NCI-H345 treated with DMSO at 0.1 percent for 48 hours (cell line): ENCODE measurements around the gene FAM229A.

ENCODE experiments used
- DNase-seq: peaks from one replicate; lab custom pipeline; 2025; ENCODE audit not compliant: unreplicated experiment; lab: John Stamatoyannopoulos, UW

FAM229A gene

DNA sequence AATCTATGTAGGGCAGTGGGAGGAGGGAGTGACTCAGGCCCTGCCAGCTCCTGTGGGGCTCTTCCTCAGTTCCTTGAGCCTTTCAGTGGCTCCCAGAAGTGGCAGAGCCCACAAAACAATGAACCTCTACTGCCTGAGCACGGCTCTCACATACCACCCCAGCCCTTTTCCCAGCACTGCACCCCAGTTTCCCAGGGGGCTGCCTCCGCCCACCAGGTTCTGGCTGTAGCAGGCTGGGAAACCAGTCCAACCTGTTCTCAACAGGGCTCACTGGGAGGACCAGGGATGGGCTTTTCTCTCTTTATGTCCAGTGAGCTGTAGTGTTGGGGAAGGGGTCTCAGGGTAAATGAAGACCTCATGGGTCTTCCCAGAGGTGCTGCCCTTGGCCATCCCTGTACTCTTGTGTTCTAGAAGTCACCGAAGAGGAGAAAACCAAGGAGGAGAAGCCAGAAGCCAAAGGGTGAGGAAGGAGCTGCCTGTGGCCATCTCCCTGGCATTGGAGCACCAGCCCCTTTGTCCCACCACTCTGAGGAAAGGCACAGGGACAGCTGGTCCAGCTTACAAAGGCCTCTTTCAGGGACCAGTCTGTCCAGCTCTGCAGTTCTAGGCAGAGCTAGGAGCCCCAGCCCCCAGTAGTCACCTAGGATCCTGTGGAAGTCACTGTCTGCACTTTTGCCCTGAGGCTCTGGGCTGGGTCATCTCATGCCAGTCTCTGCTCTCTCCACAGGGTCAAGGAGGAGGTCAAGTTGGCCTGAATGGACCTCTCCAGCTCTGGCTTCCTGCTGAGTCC is 29.8 kb downstream of the FAM229A start:
- no peak for DNase-seq

GRCh38 chr1:32331549-32331948 is 30.7 kb downstream of the FAM229A start:
- DNase-seq: no peak

GRCh38 chr1:32330558-32331151 is 31.6 kb downstream of the FAM229A start:
- no peak for DNase-seq

DNA sequence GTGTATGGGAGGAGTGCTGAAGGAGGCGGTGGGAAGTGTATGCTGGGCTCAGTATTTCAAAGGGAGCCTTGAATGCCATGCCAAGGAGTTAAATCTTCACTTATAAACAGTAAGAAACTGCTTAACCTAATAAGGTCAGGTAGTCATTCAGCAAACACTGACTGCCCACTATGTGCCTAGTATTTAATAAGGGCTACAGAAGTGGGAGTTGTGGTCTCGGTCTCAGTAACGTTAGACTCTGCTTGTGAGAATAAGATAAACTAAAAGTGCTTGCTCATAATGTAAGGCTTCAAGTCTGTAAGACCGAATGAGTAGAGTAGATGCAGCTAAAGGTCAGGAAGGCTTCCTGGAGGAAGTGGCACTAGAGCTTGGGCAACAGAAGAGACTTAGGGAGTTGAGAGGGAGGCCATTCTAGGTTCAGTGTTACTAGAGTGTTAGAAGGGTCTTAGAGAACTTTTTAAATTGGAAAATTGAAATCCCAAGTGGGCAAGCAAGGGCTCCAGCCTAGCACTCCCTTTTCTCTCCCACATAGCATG is 32.3 kb downstream of the FAM229A start:
- DNase-seq: no peak

DNA sequence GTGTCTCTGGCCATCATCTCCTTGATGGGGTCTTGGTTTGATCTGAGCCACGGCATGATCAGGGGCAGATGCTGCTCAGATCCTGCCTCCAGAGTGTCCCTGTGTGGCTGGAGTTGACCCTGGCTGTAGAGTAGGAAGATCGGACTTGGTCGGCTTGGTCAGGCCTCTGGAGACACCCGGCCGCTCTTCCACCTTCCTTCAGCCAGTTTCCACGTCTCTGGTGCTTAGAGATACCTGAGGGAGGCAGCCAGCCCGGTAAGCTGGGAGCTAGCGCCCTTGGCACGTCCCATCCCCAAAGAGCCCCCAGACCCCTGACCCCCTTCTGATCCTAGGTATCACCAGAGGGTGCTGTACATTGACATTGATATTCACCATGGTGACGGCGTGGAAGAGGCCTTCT is 35.1 kb downstream of the FAM229A start:
- DNase-seq: no peak

DNA sequence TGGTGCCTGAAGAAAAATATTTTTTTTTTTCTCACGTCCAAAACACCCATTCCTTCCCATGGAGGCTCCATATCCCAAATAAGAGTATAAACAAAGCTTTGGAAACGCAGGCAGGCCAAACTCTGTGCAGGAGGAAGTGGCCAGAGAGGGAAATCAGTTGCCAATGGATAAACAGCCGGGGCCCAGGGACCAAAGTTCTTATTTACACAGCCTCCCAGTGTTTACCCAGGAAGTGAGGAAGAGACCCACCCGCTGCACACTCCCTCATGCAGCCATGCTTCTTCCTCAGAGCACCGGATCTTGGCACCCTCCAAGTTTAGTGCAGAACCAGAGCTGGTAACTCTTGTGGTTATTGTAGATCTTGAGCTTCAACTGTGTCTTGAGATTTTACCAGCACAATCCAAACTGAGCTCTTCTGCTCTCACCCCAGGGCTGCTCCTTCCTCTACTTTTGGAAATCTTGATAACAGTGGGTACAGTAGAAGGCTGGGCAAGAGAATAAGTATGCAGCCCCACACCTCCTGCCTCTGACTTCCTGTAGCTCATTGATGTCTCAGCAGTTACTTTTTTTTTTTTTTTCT is 40.5 kb downstream of the FAM229A start:
- DNase-seq: no peak

DNA sequence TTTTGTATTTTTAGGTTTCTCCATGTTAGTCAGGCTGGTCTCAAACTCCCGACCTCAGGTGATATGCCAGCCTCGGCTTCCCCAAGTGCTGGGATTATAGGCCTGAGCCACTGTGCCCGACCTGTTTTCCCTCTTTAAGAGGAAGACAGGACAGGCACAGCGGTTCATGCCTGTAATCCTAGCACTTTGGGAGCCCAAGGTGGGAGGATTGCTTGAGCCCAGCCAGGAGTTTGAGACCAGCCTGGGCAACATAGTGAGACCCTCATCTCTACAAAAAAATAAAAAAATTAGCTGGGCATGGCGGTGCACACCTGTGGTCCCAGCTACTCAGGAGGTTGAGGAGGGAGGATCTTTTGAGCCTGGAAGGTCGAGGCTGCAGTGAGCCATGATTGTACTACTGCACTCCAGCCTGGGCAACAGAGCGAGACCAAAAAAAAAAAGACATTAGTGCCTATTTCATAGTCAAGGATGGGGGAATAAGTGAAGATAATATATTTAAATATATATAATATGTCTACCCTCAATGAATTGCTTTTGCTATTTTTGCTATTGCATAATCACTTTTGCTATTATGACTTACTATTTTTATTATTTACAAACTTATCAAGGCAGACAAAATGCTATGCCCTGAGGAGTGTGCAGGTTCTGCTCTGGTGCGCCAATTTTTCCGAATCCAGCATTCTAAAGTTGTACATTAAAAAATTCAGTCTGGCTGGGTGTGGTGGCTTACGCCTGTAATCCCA is 44.0 kb downstream of the FAM229A start:
- DNase-seq: no peak

DNA sequence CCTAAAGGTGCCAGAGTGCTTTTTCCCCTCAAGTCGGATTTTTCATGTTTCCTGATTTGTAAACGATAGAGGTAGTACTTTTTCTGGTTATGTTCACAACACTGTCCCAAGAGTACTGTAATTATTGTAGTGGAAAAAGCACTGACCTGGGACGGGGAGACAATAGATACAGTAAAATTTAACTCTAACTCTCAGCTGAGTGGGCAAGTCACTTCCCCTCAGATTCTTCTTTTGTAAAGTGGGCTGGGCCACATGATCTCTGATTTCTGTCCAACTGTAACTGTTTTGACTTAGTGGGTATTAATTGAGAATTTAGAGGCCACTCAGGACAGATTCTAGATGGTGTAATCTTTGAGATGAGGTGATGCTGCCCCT is 45.4 kb downstream of the FAM229A start:
- no peak for DNase-seq

DNA sequence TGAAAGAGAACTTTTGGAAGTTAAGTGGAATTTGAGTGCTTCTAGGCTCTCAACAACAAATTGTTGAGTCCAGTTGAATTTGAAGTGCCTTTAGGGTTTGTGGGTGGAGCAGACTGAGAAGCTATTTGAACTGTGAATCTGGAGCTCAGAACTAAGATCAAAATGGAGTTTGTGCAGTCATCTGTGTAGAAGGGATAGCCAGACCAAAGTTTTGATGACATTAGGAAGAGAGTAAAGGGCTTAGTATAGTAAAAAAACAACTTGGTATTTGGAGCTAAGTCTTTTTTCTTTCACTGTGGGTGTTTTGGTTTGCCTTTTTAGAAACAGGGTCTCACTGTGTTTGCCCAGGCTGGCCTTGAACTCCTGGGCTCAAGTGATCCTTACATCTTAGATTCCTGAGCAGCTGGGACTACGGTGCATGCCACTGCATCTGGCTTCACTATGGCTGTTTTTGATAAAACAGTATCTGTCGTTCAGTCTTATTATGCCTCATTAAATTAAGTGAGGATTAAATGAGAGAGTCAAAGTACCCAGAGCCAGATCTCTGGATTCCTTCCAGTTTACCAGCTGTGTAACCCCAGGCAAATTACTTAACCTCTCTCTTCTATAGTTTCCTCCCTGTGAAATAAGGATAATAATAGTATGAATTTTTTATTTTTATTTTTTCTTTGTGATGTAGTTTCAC is 50.4 kb downstream of the FAM229A start:
- DNase-seq: no peak
